Stimulated activated CD8-positive, alpha-beta memory T cell treated with anti-CD3 and anti-CD28 coated beads, Interleukin-15, amount 100 ng/mL, for 4 hours (primary cell): ENCODE measurements around the gene IQSEC1.
"Not testable (repeated sequence)": the region's sequence is repeated elsewhere in the genome, so short reads cannot be mapped to it uniquely, and the experiment has no call there.

Experiments used
- DNase-seq, 2 donors: peaks; one replicate each; pipeline ENCODE4 v3.0.0-alpha.2; 2020; ENCODE audit warnings: low read depth in 2 of 2

IQSEC1 gene

DNA sequence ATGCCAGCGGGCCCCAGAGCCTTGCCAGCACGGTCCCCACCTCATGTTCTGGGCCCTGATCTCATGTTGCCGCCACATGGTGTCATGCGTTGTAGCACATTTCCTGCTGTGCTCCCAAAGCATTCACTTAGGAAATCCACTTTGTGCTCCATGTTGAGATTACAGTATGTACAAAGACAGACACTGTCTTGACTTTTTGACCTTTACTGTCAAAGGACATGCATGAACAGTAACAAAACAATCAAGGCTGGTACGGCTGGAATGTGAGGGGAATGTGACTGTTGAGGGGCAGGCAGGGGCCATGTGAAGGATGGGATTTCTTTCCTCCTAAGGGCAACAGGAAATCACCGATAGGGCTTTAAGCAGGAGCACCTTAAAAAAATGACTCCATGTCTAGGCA is 178.6 kb downstream of the IQSEC1 start:
- DNase-seq: no peak

DNA sequence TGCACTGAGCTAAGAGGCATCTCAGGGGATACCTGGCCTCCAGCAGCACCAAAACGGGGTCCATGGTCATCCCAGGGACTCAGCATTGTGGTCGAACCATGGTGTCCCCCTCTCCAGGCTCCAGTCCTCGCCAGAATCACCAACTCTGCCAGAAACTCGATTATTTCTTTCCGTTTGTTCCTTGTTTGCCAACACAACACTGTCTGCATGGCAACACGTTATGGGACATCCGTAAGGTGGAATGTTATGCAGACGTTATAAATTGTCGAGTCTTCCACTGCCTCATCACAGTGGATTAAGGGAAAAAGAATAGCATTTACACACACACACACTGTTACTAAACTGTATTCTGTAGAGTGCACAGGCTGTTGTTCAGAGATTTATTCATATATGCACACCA is 179.4 kb downstream of the IQSEC1 start:
- no peak for DNase-seq

DNA sequence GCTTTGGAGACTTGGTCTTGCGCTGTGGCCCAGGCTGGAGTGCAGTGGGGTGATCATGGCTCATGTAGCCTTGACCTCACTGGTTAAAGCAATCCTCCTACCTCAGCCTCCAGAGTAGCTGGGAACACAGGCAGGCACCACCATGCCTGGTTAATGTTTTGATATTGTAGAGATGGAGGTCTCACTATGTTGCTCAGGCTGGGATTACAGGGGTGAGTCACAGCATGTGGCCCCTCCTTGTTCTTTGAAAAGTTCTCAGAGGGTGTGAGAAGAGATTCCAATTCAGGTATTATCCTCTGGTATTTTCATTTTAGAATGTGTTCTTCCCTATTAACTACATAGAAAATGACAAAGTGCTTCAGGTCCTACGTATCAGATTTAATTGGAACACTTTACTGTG is 180.0 kb downstream of the IQSEC1 start:
- DNase-seq: no peak

DNA sequence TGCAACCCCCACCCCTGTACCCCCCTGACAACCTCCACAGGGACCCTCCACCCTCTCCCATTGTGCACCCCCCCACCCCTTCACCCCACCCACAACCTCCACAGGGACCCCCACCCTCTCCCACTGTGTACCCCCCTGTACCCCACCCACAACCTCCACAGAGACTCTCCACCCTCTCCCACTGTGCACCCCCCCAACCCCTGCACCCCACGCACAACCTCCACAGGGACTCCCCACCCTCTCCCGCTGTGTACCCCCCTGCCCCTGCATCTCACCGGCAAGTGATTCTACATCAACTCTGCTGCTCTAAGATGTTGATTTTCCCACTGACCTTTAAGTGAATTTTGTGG is 180.4 kb downstream of the IQSEC1 start:
- DNase-seq: no peak

DNA sequence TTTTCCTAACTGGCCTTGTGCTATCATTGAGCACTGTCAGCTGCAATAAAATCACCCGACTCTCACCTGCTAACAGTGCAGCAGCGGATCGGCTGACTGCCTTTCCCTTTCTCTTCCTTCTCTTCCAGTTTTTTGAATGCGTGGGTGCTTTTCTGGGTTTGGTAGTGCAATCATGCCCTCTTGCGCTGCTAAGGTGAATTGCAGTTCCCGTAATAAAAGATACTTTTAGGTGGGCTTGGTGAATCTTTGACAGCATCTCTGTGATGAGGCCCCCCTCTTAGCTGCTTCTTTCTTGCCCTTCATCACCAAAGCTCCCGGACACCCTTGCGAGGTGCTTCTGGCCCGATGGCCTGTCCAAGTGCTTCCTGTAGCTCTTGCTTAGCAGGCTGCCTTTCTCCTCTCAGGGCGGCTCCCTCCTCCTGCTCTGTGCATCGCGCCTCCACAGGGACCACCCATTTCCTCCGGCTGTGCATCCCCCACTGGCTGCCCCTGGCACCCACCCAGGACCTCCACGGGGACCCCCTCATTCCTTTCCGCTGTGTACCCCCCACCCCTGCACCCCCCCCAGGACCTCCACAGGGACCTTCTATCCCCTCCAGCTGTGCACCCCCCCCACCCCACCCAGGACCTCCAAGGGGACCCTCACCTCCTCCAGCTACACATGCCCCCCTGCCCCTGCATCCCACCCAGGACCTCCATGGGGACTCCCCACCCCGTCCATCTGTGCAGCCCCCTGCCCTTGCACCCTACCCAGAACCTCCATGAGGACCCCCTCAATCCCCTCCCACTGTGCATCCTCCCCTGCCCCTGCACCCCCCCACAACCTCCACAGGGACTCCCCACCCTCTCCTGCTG is 181.0 kb downstream of the IQSEC1 start:
- no peak for DNase-seq

DNA sequence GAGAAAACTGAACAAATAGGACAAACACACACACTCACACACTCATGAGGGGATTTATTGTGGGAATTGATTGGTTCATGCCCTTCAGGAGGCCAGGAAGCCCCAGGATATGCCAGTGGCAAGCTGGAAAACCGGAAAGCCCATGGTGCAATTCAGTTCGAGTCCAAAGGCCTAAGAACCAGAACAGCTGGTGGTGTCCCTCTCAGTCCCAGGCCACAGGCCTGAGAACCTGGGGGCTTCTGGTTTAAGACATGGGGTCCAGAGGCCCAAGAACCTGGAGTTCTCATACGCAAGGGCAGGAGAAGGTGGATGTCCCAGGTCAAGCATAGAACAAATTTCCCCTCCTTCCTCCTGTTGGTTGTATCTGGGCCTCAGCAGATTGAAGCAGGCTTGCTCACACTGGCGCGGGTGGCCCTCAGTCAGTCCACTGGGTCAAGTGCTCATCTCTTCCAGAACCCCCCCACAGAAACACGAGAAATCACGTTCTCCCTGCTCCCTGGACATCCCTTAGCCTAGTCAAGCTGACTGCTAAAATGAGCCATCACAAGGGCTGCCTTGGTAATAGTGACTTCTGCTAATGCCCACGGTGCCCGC is 181.7 kb downstream of the IQSEC1 start:
- DNase-seq: no peak

DNA sequence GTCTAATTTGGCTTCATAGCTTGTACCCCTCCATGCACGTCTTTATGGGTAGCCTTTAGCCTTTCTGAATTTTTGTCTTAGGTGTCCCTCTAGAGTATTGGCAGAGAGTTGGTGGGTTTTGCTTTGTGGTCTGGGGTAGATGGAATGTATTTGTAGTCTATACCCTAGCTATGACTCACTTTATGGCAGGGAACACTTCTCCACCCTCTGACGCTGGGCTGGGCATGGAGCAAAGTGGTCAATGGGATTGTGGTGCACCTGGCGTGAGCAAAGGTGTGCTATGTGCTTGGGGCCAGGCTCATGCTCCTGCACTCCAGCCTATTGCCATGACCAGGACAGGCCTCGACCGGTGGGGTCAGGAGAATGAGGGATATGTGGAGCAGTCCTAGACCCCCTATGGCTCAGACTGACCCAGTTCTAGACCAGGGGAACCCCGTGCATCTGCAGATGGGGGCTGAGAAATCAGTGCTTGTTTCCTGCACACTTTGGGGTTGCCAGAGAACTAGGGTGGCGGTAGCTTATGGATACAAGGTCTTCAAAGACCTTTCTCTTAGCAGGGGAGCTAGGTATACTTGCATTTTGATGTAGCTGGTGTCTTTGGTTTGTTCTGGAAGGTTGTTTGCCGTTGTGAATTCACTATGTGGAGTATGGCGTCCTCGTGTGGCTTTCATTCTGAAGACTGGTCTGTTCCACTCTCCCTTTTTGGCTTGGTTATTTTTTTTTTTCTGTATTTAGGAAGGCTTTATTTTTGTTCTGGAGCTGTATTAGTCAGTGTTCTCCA is 182.4 kb downstream of the IQSEC1 start:
- no peak for DNase-seq

DNA sequence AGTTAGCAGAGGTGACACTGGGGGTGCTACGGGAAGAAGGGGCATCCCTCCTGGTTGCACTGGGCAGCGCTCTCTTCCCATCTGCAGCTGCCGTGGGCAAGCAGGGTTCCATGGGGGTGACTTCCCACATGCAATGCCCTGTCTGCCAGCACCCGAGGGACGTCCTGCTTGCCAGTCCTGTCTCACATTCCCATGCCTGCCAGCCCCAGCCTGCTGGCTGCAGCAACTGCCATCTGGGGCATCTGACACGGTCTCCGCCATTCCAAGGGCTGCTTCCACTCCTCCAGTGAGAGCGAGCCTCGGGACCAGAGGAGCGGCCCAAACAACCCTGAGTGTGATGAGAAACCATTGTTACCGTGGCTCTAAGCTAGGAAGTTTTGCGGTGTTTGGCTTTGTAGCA is 186.5 kb downstream of the IQSEC1 start:
- no peak for DNase-seq

DNA sequence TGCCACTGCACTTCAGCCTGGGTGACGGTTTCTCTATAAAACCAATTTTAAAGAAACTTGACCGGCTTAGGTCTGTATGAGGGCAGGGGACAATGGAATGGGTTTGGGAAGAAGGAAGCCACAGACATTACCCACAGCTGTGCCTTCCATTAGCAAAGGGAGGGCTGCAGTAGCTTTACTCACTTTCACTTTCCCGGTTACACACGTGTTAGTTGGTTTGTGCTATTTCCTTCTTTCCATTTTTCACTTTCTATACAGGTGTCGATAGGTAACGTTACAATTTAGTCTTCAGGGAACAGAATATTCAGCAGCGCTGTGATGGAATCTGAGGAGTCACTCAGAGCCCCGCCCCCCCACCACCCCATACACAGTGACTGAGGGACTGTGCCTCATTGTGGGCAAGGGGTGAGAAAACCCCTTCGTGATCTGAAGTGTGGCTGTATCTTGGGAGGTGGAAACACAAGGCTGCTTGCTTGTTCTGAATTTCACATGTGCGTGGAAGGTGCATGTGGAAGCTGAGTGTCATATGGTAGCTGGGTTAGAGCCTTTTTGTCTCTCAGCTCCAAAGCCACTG is 187.0 kb downstream of the IQSEC1 start:
- DNase-seq: no peak

DNA sequence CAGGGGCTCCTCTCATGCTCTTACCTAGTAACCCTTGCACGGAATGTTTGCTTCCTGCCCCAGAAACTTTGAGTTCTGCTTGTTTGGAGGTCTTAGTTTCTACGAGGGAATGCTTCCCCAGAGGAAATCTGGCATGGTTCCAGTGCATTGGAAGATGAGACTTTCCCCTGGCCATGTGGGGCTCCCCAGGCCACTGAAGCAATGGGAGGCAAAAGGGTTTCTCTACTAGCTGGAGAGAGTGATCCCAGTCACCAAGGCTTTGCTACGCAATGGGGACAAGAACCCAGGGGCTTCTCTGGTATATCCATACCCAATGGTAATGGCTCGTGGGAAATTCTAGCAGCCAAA is 187.7 kb downstream of the IQSEC1 start:
- no peak for DNase-seq

DNA sequence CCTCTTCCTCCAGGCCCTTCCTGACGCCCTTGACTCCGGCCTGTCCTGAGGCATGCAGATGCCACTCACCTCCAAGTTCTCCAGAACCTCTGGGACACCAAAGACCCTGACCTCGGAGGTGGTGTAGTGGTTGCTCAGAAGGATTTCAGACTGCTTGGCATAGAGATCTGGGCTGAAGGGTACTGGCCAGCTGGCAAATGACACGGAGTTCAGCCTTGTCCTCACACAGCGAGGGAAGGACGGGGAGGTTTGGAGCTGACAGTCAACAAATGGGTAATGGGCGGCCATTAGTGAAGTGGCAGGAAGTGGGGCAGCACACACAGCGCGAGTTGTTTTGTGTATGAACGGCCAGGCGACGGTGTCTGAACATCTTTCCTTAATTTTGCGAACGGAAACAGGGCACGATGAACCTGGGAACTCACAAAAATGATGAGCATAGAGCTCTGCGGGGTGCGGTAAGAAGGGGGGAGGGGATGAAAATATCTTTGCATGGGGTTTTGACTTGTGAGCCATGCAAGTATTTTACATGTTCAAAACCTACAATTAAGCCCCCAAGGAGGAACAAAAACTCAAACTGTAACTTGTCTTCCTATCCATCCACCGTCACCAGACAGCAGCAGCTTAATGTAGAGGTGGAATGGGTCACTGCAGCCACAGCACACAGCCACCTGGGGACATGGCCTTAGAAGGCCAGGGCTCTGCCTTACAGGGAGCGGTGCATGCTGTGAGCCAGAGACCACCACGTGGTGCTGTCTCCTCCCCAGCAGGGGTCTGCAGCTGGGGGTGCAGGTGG is 188.2 kb downstream of the IQSEC1 start:
- DNase-seq: no peak

DNA sequence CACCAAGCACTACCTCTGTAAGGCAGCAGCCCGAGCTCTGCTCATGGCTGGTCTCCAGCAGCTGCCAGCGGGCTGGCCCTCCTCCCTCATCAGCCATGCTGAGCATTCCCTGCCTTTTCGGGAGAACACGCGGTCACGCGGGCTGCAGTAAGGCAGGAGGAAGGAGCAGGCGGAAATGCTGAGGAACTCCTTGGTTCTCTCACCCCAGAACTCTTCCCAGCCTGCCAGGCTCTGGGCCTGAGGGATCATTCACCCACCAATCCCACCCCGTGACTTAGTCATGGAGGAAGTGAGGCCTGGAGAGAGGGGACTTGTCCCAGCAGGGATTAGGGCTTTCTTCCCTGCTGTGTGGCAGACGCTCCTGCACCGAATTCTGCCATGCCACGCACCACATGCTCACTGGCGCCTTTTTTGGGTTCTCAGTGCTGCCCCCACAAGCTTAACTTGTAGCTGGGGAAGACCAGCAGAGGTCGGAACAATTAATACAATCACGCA is 189.0 kb downstream of the IQSEC1 start:
- no peak for DNase-seq

DNA sequence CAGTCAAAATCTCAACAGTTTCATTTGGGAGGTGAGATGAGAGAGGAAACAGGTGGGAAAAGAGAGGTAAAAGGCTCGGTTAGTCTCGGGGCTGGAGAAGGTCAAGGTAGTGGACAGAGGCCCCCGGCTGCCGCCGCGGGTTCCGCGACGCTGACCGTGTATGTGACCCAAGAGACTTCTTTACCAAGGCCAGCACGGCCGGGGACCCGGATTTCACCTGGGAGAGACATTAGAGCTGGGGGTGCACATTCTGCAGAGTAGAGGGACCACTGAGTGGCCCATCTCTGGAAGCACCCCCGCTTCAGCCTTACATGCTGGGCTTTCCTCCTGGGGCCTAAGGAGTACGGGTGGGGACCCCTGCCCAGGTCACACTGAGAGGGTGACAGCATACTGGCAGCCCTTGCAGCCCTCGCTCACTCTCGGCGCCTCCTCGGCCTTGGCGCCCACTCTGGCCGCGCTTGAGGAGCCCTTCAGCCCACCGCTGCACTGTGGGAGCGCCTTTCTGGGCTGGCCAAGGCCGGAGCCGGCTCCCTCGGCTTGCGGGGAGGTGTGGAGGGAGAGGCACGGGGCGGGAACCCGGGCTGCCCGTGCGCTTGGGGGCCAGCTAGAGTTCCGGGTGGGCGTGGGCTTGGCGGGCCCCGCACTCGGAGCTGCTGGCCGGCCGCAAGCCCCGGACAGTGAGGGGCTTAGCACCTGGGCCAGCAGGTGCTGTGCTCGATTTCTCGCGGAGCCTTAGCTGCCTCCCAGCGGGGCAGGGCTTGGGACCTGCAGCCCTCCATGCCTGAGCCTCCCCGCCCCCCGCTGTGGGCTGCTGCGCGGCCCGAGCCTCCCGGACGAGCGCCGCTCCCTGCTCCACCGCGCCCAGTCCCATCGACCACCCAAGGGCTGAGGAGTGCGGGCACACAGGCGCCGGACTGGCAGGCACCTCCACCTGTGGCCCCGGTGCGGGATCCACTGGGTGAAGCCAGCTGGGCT is 190.6 kb downstream of the IQSEC1 start:
- no peak for DNase-seq

DNA sequence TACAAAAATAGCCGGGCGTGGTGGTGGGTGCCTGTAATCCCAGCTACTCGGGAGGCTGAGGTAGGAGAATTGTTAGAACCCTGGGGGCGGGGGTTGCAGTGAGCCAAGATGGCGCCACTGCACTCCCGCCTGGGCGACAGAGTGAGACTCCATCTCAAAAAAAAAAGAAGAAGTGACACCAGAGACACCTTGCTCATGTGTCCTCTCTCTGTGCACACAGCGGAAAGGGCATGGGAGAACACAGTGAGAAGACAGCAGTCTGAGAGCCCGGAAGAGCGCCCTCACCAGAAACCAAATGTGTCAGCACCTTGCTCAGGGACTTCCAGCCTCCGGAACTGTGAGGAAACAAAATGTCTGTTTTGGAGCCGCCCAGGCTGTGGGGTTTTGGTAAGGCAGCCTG is 191.4 kb downstream of the IQSEC1 start:
- DNase-seq: not testable (repeated sequence)

DNA sequence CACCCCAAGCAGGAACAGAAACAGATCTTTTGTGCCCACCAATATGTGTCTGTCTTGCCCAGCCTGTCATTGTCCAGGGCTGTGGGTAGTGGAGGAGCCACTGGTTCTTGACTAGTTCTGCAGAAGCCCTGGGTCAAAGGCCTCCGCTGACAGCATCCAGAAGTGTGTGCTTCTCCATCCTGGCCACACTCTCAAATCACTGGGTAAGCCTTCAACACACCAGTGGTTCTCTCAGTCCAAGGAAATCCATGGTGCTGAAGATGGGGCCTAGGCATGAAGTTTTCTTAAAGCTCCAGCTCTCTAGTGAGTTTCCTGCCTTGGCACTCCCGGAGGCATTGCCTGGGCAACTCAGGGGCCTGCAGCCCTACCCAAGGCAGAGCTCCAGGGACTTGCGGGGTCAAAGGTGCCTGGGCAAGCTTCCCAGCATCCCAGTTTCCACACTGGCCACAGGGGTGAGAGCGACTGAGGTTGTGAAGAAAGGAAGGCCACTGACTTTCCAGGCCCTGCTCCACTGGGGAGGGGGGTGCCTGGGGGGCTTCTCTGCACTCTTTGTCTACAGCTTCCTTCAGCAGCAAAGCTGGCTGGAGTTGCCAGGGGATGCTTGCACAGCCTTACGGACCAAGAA is 193.9 kb downstream of the IQSEC1 start:
- DNase-seq: no peak

DNA sequence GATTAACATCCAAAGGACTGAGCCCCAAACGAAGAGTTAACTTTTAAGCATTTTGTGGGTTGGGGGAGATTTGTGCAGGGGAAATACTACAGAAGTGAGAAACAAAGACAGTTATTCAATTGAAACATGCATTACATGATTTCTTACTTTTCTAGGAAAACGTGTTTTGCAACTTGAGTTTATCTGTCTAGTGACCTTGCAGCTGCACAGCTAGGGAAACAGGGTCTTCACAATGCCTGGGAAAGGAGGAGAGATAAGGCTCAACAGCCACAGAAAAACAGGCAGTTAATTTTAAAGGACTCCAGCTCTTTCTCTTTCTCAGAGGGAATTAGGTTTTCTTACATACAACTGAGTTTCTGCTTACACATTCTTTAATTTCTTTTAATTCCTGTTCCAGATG is 194.5 kb downstream of the IQSEC1 start:
- DNase-seq: not testable (repeated sequence)

DNA sequence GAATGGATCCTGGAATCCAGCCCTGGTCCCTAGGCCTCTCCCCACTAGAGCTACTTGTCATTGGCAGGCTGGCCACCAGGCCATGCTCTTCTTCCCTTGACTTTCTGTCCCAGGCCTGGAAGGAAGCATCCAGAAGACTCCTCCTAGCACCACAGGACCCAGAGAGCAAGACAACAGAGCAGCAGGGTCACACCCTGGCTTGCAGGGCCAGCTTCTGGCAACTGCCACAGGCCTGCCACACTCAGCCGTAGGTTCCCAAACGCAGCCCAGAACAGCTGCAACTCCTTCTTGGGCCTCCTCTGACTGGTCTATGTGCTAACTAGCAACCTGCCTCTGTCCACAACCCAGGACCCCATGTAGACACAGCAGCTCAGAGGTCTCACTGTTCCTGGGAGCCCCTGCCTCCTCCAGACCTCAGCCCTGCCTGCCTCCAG is 195.1 kb downstream of the IQSEC1 start:
- DNase-seq: no peak

DNA sequence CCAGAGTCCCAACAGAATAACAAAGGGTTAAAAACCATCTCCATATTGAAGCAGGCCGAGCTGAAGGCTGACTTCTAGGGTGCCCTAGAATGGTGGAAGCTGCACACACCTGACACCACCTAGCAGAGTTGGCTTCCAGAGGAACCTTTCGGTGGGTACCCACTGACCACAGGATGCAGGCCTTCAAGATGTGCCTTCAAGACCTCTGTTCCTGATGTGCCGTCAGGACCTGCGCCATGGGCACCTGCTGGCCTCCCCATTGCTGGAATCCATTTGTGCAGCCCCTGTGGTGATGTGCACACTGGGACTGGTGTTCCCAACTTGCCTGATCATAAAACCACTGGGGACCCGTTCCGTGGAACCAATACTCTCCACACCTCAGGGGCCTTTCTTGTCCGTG is 196.2 kb downstream of the IQSEC1 start:
- DNase-seq: no peak

DNA sequence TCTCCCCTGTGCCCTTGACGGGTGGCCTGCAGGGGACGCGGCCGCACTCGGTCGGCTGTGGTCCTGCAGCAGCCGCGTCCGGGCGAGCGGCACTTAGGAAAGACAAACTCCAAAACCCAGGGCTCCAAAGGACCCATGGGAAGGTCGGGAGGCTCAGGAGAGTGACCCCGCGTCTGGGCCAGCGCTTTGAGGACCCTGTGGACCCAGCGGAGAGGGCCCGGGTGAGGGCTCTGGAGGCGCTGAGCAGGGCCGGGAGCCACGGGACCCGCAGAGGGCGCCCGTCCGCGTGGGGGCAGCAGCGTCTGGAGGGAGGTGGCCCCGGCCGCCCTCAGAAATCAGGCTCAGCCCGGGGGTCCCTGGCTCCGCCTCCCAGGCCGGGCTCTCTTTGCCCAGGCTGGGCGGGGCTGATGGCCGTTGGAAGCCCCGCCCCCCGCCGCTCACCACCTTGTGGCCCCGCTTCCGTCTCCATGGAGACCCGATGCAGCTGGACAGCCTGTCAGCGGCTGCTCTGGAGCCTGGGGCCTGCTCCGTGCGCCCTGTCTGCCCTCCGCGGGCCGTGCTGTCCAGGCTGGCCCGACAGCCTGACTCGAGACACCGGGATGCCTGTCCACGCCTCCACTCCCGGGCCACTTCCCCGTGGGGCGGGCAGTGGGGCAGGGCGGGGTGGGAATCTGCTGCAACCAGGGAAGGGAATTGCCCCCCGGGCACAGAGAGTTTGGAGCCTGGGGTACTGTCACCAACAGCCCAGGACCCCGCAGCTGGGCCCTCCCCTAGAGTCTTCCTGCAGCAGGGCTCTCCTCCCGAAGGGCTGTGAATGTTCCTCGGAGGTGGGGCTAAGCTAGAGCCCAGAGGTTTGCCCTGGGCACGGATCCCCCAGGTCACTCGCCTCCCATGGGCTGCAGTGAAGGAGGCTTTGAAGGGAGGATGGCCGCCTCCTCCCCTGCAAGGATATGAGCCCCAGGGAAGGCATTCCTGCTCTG is 197.1 kb downstream of the IQSEC1 start:
- no peak for DNase-seq
